GM18526 (cell line): ENCODE data around the gene CDH18.

Experiments
- POLR2A ChIP-seq: IDR thresholded peaks from 3 replicates; pipeline ENCODE4 v1.6.1; 2011; ENCODE audit not compliant: insufficient read length; ENCODE audit errors: extremely low read depth

Gene CDH18

DNA sequence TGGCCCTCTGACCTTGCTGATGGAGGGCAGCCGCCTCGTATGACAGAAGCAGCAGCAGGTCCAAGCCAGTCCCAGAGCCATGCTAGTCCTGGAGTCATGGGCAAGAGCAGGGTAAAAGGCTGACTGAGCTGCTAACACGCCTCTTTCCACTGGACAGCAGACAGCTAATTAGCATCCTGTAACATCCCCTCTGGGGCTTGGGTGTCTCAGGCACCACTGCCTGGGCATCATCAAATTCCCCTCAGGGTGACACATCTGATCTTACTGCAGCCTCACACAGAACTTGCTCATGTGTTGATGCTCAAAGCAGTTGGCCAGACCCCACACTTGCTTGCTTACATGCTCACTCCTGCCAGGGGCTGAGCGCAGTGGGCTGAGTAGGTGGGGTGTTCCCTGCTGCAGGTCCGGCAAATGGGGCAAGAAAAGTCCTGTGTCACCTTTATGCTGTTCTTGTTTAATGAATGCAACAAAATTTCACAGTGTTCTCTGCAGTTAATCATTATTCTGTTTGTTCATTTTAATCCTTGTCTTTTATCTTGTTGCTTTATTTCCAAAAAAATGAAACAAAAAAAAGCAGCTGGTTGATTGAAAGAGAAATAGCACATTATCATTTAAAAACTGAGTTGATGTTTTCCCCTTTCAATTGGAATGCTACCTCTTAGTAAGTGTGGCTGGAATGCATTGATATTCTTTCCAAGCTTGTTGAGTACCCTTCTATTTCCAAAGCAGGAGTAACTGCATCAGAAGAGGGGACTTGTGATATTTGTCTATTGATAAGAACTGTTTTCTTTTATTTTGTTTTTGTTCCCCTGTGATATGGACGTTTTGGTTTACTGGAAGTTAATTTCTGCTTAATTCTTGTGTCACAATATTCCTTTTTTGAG, 254.1 kb downstream of the CDH18 start:
- no peak for TF ChIP-seq POLR2A

DNA sequence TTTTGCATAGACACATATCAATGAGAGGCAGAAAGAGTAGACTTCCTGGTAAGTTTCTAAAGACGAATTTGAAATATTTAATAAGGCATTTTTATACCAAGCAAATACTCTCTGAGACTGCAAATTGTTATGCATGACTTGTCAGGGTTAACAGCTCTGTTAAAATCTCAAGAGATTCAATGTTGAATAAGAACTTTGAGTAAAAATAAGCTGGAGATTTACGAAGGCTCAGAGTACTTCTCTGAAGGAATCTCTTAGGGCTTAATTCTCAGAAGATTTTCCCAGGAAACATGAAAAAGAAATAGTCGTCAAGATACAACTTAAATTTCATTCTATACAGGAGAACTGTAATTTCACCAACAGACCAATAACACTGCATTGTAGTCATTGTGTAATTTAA, 259.4 kb downstream of the CDH18 start:
- no peak for TF ChIP-seq POLR2A

DNA sequence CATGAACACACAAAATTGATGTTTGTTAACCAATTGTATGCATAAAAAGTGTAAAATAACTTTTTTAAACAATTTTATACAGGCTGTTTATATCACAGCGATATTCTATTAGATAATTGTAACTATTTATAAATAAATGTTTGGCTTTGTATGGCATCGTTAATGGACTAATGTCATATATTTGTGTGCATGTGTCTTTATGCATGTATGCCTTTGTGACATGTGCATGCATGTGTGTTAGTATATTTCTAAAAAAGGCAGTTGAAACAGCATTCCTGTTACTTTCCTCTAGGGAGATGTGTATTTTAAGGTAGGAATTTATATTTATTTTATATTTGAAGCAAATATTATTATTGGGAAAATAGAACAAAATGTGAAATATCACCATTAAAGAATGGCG, 268.9 kb downstream of the CDH18 start:
- no peak for TF ChIP-seq POLR2A

DNA sequence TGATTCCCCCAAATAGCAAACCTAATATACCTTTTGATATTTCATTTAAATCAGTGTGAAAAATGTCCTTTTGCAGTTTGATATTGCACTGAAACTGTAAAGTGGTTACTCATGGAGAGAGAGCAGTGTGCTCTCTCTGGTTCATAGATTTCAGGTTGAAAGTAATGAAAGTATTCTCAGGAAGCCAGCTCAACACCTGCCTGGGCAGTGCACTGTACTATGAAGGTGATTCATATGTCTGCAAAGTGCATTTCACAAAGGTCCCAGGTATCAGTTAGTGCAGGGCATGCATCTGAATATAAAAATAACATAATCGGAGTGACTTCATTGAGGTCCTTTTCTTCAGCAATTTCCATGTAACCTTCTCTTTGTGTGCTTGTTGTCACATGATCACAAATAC, 274.3 kb downstream of the CDH18 start:
- TF ChIP-seq POLR2A: no peak

DNA sequence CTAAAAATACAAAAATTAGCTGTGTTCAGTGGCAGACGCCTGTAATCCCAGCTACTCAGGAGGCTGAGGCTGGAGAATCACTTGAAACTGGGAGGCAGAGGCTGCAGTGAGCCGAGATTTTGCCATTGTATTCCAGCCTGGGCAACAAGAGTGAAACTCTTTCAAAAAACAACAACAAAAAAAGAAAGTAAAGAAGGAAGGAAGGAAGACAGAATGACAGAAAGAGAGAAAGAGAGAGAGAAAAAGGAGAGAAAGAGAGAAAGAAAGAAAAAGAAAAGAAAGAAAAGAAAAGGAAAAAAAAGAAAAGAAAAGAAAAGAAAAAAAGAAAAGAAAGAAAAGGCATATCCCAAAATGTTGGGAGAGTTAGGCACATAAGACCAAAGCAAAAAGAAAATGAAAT, 278.6 kb downstream of the CDH18 start:
- TF ChIP-seq POLR2A: no peak

DNA sequence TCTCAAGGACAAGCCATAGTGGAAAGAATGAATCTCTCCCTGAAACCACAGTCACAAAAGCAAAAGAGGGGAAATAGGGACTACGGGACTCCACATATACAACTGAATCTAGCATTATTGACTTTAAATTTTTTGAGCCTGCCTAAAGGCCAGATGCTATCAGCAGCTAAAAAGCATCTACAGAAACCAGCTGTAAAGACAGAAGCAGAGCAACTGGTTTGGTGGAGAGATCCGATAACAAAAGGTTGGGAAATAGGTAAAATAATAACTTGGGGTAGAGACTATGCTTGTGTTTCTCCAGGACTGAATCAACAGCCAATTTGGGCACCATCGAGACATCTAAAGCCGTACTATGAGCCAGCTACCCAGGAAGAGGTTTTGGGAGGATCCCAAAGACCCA, 281.2 kb downstream of the CDH18 start:
- no peak for TF ChIP-seq POLR2A

DNA sequence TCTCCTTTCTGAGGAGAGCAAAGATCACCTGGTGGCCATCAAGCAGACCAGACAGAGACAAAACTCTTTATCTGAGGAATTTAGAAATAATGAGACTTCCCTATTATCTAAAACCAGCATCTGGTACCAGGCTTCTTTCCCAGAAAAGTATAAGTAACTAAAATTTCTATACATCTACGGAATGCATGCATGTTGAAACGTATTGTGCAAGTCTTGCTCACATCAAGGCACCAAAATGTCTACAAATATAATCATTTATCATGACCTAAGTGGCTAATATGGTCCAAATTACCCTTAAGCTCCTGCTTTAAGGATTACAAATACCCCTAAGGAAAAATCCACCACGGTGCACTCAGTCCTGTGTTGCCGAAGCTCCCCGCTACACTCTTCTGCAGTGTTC, 286.3 kb downstream of the CDH18 start:
- no peak for TF ChIP-seq POLR2A

DNA sequence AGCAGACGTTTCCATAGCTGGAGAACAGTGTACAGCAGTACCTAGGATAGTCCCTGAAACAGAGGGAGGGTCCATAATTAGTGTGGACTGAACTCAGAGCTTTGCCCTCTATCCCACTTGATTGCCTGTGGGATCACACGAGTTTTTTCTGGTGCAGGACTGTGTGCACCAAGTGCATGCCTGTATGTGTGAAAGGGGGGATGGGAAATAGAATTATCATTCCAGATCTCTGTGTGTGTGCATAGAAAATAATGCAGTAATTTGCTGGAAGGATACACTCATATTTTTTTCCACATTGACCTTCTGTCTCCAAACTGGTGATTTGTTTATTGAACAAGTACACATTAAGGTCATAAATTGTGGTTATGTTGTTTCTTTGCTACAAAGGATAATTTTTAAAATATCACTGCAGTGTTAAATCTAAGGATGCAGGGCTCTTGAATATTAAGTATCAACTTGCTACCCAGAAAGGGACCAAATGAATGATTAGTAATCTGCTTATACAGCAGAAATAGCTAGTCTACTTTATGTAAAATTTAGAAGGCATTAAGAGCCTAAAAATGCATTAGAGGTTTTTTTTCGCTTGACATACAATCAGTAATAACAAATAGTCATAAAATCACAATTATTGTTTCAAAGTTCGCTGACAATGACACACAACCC, 292.9 kb downstream of the CDH18 start:
- TF ChIP-seq POLR2A: no peak

DNA sequence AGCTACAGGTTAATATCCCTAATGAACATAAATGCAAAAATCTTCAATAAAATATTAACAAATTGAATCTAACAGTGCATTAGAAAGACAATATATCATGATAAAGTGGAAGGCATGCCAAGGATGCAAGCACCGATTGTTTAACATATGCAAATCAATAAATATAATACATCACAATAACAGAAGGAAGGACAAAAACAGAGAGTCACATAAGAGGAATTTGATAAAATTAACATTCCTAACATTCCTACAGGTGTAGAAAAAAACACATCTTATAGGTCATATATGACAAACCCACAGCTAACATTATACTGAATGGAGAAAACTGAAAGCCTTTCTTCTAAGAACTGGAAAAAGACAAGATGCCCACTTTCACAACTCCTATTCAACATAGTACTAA, 297.0 kb downstream of the CDH18 start:
- no peak for TF ChIP-seq POLR2A

DNA sequence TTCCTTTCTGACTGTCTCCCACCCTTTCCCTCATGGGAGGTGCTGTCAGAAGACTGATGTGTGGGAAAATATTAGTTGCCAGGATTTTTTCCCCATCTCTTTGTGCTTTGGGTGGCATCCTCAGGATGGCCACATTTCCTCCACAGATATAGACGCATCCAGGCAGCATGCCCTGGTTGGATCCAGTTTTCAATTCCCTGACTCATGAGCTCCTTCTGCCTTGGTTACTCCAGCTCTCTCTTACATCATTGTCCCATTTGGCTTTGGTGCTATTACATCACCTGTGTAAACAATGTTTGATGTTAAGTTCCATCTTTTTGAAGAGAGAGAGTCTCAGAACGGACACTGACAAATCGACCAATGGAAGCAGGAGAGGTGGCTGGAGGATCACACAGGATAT, 302.5 kb downstream of the CDH18 start:
- TF ChIP-seq POLR2A: no peak

DNA sequence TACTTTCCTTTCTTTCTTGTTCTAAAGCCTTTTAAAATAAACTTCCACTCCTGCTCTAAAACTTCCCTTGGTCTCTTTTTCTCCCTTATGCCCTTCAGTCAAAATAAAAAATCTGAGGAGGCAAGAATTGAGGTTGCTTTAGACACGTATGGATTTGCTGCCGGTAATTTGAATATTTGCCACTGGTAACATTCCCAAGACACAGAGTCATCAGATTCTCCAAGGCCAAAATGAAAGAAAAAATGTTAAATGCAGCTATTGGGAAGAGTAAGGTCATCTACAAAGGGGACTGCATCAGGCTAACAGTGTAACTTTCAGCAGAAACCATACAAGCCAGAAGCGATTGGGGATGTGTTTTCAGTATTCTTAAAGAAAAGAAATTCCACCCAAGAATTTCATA, 311.1 kb downstream of the CDH18 start:
- TF ChIP-seq POLR2A: no peak

DNA sequence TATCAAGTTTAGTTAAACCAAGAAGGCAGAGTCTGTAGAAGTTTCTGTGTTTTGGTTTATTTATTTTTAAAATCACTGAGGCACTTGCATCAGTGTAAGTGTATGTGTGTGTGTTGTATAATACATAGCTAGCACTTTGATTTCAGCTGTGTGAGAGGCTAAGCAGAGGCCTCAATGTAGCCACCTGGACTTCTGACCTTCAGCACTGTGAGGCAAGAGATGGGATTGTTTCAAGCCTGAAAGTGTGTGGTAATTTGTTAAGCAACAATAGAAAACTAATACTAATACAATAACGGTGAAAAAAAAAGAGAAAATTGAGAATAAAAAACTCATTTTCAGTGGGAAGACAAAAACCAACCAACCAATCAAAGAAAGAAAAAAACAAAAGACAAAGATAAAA, 327.3 kb downstream of the CDH18 start:
- TF ChIP-seq POLR2A: no peak

DNA sequence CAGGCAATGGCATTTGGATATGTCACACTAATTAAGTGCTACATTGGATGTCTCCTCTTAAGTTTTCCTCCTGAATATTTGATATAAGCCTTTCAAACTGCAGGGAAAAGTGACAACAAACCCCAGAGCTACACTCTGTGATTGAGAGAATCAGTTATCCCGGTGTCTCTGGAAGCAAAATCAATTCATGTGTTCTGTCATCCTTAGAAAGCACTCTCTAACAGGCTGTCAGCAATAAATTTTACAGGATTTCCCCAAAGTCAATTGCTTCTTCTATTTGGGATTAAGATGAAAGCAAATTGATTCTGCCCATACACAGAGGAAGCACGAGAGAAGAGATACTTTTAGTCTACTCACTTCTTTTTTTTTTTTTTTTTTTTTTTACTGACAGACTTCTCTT, 332.4 kb downstream of the CDH18 start:
- TF ChIP-seq POLR2A: no peak

DNA sequence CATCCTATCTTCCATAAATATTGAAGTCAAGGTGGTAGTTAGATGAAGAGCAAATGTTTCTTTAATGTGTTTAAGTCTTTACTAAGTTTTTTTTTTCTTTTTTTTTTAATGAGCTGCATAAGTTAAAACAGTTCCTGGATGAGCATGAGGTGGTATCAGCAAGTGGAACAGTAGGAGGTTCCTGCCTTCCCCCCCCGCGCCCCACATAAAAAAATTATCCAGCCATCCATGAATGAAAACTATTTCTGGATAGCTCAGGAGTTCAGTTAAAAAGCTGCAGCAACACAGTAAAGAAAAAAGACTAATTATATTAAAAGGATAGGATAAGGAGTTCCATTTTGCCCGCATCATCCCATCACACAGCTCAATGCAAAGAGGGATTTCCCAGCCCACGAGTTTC, 349.5 kb downstream of the CDH18 start:
- TF ChIP-seq POLR2A: no peak

DNA sequence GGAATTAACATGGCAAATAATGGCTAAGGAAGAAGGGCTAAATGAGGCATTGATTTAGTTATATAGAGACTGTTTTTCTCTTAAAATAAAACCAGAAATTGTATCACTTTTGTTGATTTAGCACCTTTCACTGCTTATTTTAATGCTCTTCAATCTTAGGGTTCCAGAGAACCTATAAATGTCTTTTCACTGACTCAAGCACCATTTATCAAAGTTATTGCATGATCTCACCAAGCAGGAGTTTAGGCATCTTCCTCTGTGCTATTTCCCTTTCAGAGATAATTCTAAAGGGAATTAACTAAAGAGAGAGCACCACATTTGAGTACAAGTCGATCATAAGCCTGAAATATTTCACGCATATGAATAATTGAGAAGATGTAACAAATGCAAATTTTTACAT, 357.1 kb downstream of the CDH18 start:
- TF ChIP-seq POLR2A: no peak

DNA sequence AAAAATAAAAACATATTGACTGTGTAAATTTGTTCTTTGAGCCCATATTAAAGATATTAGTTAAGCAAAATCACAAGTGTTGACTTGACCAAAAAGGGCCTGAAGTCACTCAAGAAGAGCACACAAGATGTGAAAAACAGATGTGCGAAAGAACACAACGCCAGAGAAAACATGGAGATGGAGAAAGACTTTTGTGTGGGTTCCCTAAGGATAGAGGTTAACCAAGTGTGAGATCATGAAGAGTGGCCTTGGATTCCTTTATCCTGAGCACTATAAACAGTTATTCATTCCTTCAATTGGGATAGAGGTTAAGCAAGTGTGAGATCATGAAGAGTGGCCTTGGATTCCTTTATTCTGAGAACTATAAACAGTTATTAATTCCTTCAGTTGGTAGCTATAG, 361.8 kb downstream of the CDH18 start:
- no peak for TF ChIP-seq POLR2A

DNA sequence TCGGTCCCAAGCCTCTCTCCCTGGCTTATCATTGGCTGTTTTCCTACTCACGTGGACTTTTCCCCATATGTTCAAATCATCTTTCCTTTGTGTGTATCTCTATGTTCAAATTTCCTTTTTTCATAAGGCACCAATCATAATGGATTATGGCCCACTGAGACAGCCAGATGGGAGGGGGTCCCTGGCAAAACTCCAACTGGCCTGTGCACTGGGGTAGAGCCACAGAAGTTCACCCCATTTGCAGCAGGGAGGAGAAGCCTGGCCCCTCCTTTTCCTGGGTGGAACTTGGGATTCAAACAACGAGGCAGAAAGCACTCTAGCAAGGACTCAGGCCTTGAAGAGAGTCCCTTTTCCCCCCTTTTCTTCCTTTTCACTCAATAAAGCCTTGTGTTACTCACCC, 362.4 kb downstream of the CDH18 start:
- TF ChIP-seq POLR2A: no peak

DNA sequence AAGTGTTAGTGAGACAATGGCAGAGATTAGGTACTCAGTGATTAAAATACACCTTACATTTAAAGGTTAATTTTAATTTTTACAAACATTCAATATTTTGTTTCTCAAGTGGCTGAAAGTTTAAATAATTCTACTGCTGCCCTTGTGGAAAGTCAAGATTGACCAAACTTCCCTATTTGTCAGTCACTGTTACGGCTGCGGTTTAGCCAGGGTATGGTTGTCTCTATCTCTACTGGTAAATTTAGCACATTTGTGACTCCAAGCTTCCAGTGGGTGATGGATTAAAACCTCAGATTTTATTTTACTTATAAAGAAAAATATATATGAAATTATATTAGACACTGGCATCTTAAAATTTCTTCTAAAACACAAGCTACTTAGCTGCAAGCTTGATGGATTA, 368.4 kb downstream of the CDH18 start:
- no peak for TF ChIP-seq POLR2A
